ENCODE results near the gene MSLN. TPM values are rescaled to one million over a fixed set of nuclear protein-coding genes. Genes with fewer than 3 reads are reported as not detected.

MSLN gene
- total RNA-seq, 3 donors from 2014 or later = 0.08 TPM; not detected in 2

- no peak for ATAC-seq
- H3K4me1 Mint-ChIP-seq (ENCODE audit: low read depth) = peaks cover 9% of the 10 kb centered on the region
- H3K4me3 Mint-ChIP-seq = no peak overlapping the region
Observed at GRCh38 chr16:814974-815373, 54.4 kb downstream of the MSLN start.

GRCh38 chr16:815861-816260 lies 55.3 kb downstream of the MSLN start:
- Mint-ChIP-seq H3K36me3 (ENCODE audit: insufficient read depth) (no peaks in the 10 kb centered on the region), H3K4me3 (no peak overlapping the region), H3K9me3 (no peaks in the 10 kb centered on the region), H3K4me1 (ENCODE audit: low read depth) (peaks cover 12% of the 10 kb centered on the region), H3K27me3 (ENCODE audit: low read depth) (peaks cover 23% of the 10 kb centered on the region)
- ATAC-seq (no peak), DNase-seq (no peak)

More at GRCh38 chr16:814974-815373, 54.4 kb downstream of the MSLN start:
- no peak for DNase-seq
- Mint-ChIP-seq H3K36me3 (ENCODE audit: insufficient read depth) (no peaks in the 10 kb centered on the region), H3K27me3 (ENCODE audit: low read depth) (peaks cover 23% of the 10 kb centered on the region), H3K9me3 (no peaks in the 10 kb centered on the region)

- H3K4me1 Mint-ChIP-seq (ENCODE audit: low read depth) = peaks cover 12% of the 10 kb centered on the region
- no peaks in the 10 kb centered on the region for H3K9me3 Mint-ChIP-seq
- no peaks in the 10 kb centered on the region for H3K36me3 Mint-ChIP-seq (ENCODE audit: insufficient read depth)
- H3K27me3 Mint-ChIP-seq (ENCODE audit: low read depth) = peaks cover 30% of the 10 kb centered on the region
- no peak for ATAC-seq
- DNase-seq = no peak
- H3K4me3 Mint-ChIP-seq = no peak overlapping the region
Observed at GRCh38 chr16:817001-817906, 56.7 kb downstream of the MSLN start.

- Mint-ChIP-seq H3K4me3 (no peak overlapping the region), H3K4me1 (ENCODE audit: low read depth) (peaks cover 12% of the 10 kb centered on the region), H3K9me3 (no peaks in the 10 kb centered on the region), H3K36me3 (ENCODE audit: insufficient read depth) (no peaks in the 10 kb centered on the region), H3K27me3 (ENCODE audit: low read depth) (peaks cover 25% of the 10 kb centered on the region)
- DNase-seq = no peak
- no peak for ATAC-seq
Observed at GRCh38 chr16:818132-818531, 57.6 kb downstream of the MSLN start.

Other genes with a start within 250 kb of the MSLN start
- 100 to 1,000 TPM; 134 to 164 (median 153) TPM for gene CAPN15, start 233.0 kb upstream of the MSLN start, total RNA-seq
- under 1 TPM; 0.08 to 0.11 (median 0.10) TPM for gene PRR35, start 200.3 kb upstream of the MSLN start, total RNA-seq
- gene NHLRC4, start 193.7 kb upstream of the MSLN start, total RNA-seq = under 1 TPM; 0.13 to 0.18 (median 0.16) TPM
- gene PIGQ, start 190.8 kb upstream of the MSLN start, total RNA-seq = 10 to 100 TPM; 45.0 to 47.8 (median 46.1) TPM
- gene RAB40C, start 170.7 kb upstream of the MSLN start, total RNA-seq = 10 to 100 TPM; 13.4 to 15.7 (median 14.6) TPM
- gene WFIKKN1, start 129.7 kb upstream of the MSLN start, total RNA-seq = under 1 TPM; 0.40 to 0.71 (median 0.49) TPM
- 100 to 1,000 TPM; 132 to 174 (median 159) TPM for gene METTL26, start 124.4 kb upstream of the MSLN start, total RNA-seq
- 100 to 1,000 TPM in 1 of 3 donors, 10 to 100 TPM in 2; 83.1 to 104 (median 88.2) TPM for gene MCRIP2, start 118.9 kb upstream of the MSLN start, total RNA-seq
- gene WDR90, start 111.4 kb upstream of the MSLN start, total RNA-seq = 100 to 1,000 TPM in 1 of 3 donors, 10 to 100 TPM in 2; 81.0 to 104 (median 87.8) TPM
- gene RHOT2, start 92.6 kb upstream of the MSLN start, total RNA-seq = 100 to 1,000 TPM; 212 to 215 (median 212) TPM
- gene RHBDL1, start 85.1 kb upstream of the MSLN start, total RNA-seq = under 1 TPM; 0.52 to 0.71 (median 0.53) TPM
- 100 to 1,000 TPM; 117 to 136 (median 127) TPM for gene STUB1, start 80.3 kb upstream of the MSLN start, total RNA-seq
- 10 to 100 TPM; 77.0 to 90.4 (median 88.7) TPM for gene JMJD8, start 76.4 kb upstream of the MSLN start, total RNA-seq
- 10 to 100 TPM; 28.2 to 32.4 (median 29.1) TPM for gene WDR24, start 70.3 kb upstream of the MSLN start, total RNA-seq
- gene FBXL16, start 54.9 kb upstream of the MSLN start, total RNA-seq = 1 to 10 TPM; 2.0 to 6.0 (median 4.8) TPM
- 10 to 100 TPM; 23.8 to 34.7 (median 28.2) TPM for gene METRN, start 45.6 kb upstream of the MSLN start, total RNA-seq
- 10 to 100 TPM; 66.0 to 75.0 (median 67.8) TPM for gene ANTKMT, start 39.6 kb upstream of the MSLN start, total RNA-seq
- gene CCDC78, start 34.3 kb upstream of the MSLN start, total RNA-seq = 1 to 10 TPM; 5.4 to 9.1 (median 7.0) TPM
- gene HAGHL, start 33.6 kb upstream of the MSLN start, total RNA-seq = 10 to 100 TPM in 2 of 3 donors, 1 to 10 TPM in 1; 8.8 to 13.0 (median 12.4) TPM
- gene CIAO3, start 19.7 kb upstream of the MSLN start, total RNA-seq = 10 to 100 TPM; 30.1 to 39.5 (median 34.8) TPM
- gene RPUSD1, start 27.6 kb downstream of the MSLN start, total RNA-seq = 10 to 100 TPM; 72.3 to 99.0 (median 75.1) TPM
- gene CHTF18, start 27.9 kb downstream of the MSLN start, total RNA-seq = 100 to 1,000 TPM; 138 to 171 (median 161) TPM
- gene GNG13, start 40.0 kb downstream of the MSLN start, total RNA-seq = not detected
- 1 to 10 TPM; 7.7 to 9.9 (median 9.3) TPM for gene LMF1, start 210.2 kb downstream of the MSLN start, total RNA-seq
- gene SOX8, start 221.0 kb downstream of the MSLN start, total RNA-seq = 1 to 10 TPM; 2.6 to 4.0 (median 3.5) TPM